COLO668 (cell line): Measurements from ENCODE around the gene PM20D2.
A peak's percentile ranks its signal among the peaks of the same experiment; 100 is the strongest.

Source experiments
- DNase-seq: peaks from one replicate; lab custom pipeline; 2025; ENCODE audit not compliant: unreplicated experiment; lab: John Stamatoyannopoulos, UW

The PM20D2 gene

GRCh38 chr6:89144354-89144906 is 1.4 kb upstream of the PM20D2 start:
- DNase-seq: peak; percentile 25

DNA sequence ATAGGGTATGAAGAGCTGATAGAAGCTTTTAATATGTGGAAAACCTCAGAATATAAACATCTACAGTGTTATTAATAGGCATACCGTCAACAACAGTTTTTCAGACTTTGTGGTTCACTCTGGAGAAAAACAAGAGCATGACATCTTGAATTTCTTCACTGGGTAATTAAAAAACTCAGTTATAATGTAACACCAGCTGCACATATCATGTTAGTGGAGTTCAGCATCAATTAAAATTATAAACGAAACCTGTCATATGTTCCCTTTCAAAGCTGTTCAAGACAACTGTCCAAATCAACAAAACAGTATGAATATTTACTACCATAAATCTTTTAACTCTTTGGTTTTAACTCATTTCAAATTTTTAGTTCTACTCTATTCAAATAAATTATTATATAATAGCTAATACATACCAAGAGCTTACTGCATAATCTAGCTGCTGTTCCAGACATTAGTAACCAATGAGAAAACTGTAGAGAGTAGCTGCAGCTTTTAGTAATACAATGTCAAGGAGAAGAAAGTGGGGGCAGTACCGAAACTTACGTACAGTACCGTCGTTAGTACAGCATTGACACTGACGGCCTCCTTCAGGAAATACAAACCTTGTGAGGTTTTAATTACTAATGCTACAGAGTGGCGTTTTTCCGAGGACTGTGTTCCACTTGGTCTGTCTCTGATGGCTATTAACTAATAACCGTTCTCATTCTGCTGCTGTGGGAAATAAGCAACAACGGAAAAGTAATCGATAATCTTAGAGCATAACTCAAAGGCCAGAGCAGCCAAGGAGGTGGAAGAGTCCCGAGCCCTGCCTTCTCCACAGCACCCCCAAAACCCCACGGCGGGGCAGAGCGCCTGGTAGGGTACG is 532 bp upstream of the PM20D2 start:
- no peak for DNase-seq

DNA sequence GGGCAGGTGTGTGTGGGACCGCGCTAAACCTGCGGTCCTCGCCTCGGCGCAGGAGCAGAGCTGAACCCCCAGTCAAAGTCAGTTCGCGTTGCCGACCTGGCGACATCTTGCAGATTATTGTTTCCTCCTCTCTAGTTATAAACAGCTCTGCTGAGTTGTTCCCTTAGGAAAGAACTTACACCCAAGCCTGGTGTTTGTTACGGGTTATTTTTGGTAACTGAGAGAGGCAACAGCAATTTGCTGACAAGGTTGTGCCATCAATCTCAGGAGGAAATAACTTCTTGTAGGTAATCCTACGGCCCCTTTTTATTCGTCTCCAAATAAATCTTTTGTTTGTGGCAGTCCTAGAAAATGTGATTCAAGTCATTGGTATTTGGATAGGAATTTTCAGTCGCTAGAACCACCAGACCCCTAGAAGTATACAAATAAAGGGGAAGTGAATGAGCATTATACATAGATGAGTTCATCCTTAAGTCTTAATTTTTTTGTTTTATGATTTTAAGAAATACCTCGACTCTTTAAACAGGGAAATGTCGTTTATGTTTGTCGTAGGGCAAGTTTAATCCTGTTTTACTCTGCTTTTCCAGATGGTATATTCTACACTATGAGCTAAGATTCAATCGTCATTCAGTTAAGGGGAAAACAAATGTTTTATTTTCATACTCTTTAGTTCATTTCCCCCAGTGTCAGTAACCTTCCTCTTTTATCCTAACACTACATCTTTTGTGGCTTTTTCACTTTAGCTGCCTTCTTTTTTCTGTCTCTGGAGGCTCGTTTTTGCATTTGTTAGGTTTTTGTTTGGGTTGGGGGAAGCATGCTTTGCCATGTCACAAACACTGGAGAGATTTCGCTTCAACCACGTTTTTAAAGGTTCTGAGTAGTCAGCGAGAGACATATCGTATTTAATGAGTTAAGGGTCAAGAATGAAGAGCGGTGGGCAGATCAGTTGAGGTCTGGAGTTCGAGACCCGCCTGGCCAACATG is 1.2 kb downstream of the PM20D2 start:
- DNase-seq: no peak

- no peak for DNase-seq
Measured at GRCh38 chr6:89148016-89148750, 2.3 kb downstream of the PM20D2 start.

DNA sequence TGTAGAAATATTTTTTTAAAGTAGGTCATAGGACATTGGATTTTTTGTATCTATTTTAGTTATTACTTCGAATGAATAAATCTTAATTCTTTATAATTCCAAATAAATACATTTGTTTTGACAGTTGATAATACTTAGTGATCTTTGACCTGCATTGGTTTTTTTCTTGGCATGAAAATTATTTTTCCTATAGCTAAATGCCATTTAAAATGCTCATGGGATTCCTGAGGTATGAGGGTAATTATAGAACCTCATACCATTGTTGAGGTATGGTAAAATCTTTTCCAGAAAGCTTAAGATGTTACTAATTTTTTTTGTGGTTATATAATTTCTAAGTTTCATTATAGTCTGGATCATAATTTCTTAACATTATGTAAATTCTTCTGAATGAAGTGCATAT is 8.3 kb downstream of the PM20D2 start:
- DNase-seq: no peak

DNA sequence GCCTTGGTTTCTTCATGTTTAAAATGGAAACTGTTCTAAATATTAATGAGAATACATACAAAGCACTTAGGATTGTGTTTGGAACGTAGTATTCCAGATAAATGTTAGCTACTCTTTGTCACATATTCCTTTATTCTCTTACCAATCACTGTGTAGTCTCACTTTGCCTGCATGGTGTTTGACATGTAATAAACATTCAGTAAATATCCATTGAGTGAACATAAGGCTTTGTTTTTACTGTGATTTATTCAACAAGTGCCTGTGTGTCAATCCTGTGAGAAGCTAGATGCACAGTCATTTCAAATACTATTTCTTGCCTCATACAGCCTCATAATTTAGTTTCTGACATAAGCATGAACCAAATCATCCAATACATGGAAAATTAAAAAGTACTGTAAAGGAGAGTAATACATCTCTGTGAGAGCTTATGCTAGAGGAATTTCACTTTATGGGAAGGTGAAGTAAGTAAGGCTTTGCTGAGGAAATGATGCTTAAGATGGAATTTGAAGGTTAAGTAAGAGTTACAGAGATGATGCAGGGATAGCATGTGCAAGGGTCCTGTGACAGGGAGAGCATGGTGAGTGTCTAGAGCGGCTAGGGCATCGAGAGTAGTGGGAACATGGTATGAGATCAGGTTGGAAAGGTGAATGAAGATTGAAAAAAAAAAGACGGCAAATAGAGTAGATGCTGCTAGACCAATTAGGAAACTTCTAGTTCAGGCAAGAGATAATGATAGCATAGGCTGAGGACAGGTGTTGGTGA is 14.7 kb downstream of the PM20D2 start:
- DNase-seq: no peak

- DNase-seq: no peak
Measured at GRCh38 chr6:89161326-89162046, 15.6 kb downstream of the PM20D2 start.

GRCh38 chr6:89162047-89162371 is 16.2 kb downstream of the PM20D2 start:
- no peak for DNase-seq

DNA sequence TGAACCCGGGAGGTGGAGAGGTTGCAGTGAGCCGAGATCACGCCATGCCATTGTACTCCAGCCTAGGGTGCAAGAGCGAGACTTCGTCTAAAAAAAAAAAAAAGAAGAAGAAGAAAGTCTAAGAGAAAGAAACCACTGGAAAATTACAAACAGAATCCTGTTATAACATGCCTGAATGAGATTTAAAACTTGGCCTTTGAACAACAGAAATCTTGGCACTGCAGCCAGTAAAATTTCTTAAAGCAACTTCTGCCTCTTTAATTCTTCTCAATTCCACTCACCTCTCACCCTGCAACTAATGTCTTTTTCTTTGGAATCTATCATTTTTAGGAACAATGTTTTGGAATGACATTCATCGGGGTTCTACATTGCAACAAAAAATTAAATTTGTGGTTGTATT is 26.3 kb downstream of the PM20D2 start:
- DNase-seq: no peak

GRCh38 chr6:89173634-89174033 is 27.8 kb downstream of the PM20D2 start:
- no peak for DNase-seq

- DNase-seq: no peak
Measured at GRCh38 chr6:89180112-89180511, 34.3 kb downstream of the PM20D2 start.

GRCh38 chr6:89180971-89181370 is 35.1 kb downstream of the PM20D2 start:
- no peak for DNase-seq

DNA sequence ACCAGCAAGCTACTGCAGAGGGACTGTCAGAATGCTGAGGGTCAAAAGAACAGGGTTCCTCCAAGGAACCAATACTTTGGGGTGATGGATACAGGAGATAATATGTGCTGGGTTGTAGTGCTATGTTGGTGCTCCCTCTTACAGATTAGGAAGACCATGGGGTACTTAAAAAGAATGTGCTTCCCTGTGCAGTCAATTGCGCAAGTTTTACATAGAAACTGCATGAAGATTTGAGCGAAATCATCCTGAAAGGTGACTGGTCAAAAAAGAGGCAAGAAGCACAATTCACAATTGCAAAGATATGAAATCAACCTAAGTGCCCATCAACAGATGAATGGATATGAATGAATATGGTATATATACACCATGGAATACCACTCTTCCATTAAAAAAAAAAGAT is 37.4 kb downstream of the PM20D2 start:
- DNase-seq: no peak

- no peak for DNase-seq
Measured at GRCh38 chr6:89184344-89184743, 38.5 kb downstream of the PM20D2 start.

- no peak for DNase-seq
Measured at GRCh38 chr6:89186762-89187161, 40.9 kb downstream of the PM20D2 start.

GRCh38 chr6:89187504-89187903 is 41.6 kb downstream of the PM20D2 start:
- no peak for DNase-seq

- no peak for DNase-seq
Measured at GRCh38 chr6:89190741-89191140, 44.9 kb downstream of the PM20D2 start.

DNA sequence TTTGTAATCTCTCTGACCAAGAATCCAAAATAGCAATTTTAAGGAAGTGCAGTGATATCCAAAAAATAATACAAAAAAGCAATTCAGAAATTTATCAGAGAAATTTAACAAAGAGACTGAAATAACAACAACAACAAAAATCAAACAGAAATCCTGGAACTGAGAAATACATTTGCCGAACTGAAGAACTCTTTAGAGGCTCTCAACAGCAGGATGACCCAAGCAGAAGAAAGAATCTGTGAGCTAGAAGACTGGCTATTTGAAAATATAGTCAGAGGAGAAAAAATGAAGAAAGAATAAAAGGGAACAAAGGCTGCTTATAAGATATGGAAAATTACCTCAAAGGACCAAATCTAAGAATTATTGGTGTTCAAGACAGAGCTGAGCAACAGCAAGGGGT is 48.7 kb downstream of the PM20D2 start:
- DNase-seq: no peak

DNA sequence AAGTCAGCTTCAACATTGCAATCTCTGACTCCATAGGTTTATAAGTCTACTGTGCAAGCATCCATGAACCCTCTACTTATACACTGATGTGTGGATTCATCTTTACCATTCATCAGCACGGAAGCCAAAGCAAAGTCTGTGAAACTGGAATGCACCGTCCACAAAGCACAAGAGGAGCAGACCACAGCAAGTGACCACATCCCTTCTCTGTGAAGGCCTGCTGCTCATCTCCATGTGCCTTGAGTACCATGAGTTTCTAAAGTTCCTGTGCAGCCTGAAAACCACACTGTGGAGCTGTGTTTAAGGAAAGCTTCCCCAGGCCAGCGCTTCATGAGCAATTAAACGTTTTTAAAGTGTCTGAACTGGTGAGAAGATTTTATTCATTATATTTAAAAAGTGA is 51.3 kb downstream of the PM20D2 start:
- no peak for DNase-seq

GRCh38 chr6:89198235-89198634 is 52.4 kb downstream of the PM20D2 start:
- DNase-seq: no peak
